OCI-LY7 (cell line): ENCODE measurements around the gene MYLK. TPM values are rescaled to one million over a fixed set of nuclear protein-coding genes. Genes with fewer than 3 reads are reported as not detected.

Source experiments
- BruUV-seq: library from RNA; stranded (reverse); fragments of 400-500 nt; replicated peaks from 2 replicates; lab custom pipeline; 2021; lab: Mats Ljungman, UMichigan
- CTCF ChIA-PET: fragments of 300-600 bp; sonication (Branson Sonifier 250); formaldehyde crosslinking; loops from one replicate; lab custom pipeline; 2022; ENCODE audit warnings: antibody characterized with exemption; ENCODE audit not compliant: unreplicated experiment; lab: Charles Lee
- POLR2A ChIA-PET: fragments of 300-600 bp; sonication (Branson Sonifier 250); formaldehyde crosslinking; loops from one replicate; lab custom pipeline; 2022; ENCODE audit warnings: antibody characterized with exemption; lab: Charles Lee
- DNase-seq: peaks from one replicate; pipeline ENCODE4 v3.0.0-alpha.2; 2015; ENCODE audit warnings: low spot score
- H2AFZ ChIP-seq: fragments of 200-600 bp; sonication (generic), shearing (Covaris generic); 2 replicates; pipeline ENCODE4 v1.6.1; 2014; ENCODE audit warnings: mild to moderate bottlenecking, antibody characterized with exemption, low read length, moderate library complexity
- H3K27ac ChIP-seq: fragments of 200-600 bp; sonication (generic); 2 replicates; pipeline ENCODE4 v1.5.1; 2014; ENCODE audit warnings: mixed run types, low read depth, mild to moderate bottlenecking, moderate library complexity, low read length, inconsistent platforms; ENCODE audit not compliant: poor library complexity, severe bottlenecking
- H3K36me3 ChIP-seq: fragments of 200-600 bp; sonication (generic); 2 replicates; pipeline ENCODE4 v1.6.1; 2014; ENCODE audit warnings: mild to moderate bottlenecking, antibody characterized with exemption, low read length, moderate library complexity, mixed read lengths; ENCODE audit not compliant: insufficient read depth
- H3K4me1 ChIP-seq: fragments of 200-600 bp; sonication (generic); 2 replicates; pipeline ENCODE4 v1.5.1; 2014; ENCODE audit warnings: mild to moderate bottlenecking, low read length; ENCODE audit not compliant: insufficient read depth, poor library complexity, severe bottlenecking
- H3K4me2 ChIP-seq: fragments of 200-600 bp; sonication (generic); 2 replicates; pipeline ENCODE4 v1.6.1; 2014; ENCODE audit warnings: mild to moderate bottlenecking, low read length
- H3K4me3 ChIP-seq: fragments of 200-600 bp; sonication (generic); 2 replicates; pipeline ENCODE4 v1.5.1; 2014; ENCODE audit warnings: mild to moderate bottlenecking, low read depth, low read length; ENCODE audit not compliant: poor library complexity, severe bottlenecking
- H3K79me2 ChIP-seq: fragments of 200-600 bp; sonication (generic); 2 replicates; pipeline ENCODE4 v1.6.1; 2016; ENCODE audit warnings: low read depth, mild to moderate bottlenecking, low read length, moderate library complexity, mixed read lengths; ENCODE audit not compliant: insufficient read depth
- H3K9me2 ChIP-seq: fragments of 200-600 bp; sonication (generic); 2 replicates; pipeline ENCODE4 v1.6.1; 2016; ENCODE audit warnings: mild to moderate bottlenecking, low read length, mixed read lengths; ENCODE audit not compliant: insufficient read depth
- H3K9me3 ChIP-seq: fragments of 200-600 bp; sonication (generic); 2 replicates; pipeline ENCODE4 v1.6.1; 2014; ENCODE audit warnings: mild to moderate bottlenecking, mixed run types, low read length, mixed read lengths
- H4K20me1 ChIP-seq: fragments of 200-600 bp; sonication (generic); 2 replicates; pipeline ENCODE4 v1.6.1; 2014; ENCODE audit warnings: mild to moderate bottlenecking, antibody characterized with exemption, low read length, moderate library complexity, mixed read lengths; ENCODE audit not compliant: insufficient read depth
- EZH2phosphoT487 ChIP-seq: fragments of 200-600 bp; sonication (generic); IDR thresholded peaks from 2 replicates; pipeline ENCODE4 v1.6.1; 2018; ENCODE audit warnings: low read depth, borderline replicate concordance, mild to moderate bottlenecking, mixed run types, antibody characterized with exemption, low read length, moderate library complexity, mixed read lengths
- intact Hi-C: fragments of 100-400 bp; cut with micrococcal nuclease; formaldehyde crosslinking; loops from one replicate; pipeline ENCODE4 v1.10.0; 2022; ENCODE audit not compliant: unreplicated experiment
- total RNA-seq, 2 experiments: library from RNA; depleted of rRNA in 1 of 2; stranded (reverse); fragments of >200 nt in 1 of 2; shearing (Covaris generic) in 1 of 2; gene quantifications; 2 replicates each; pipeline ENCODE4 v1.2.3, GENCODE V29; 2014 to 2022
- TF ChIP-seq, protein P1 (sequence below): fragments of 200-600 bp; sonication (generic); conservative IDR thresholded peaks from 2 replicates; pipeline ENCODE4 v1.5.1; 2014; ENCODE audit warnings: mild to moderate bottlenecking, antibody characterized with exemption, low read length, moderate library complexity, mixed read lengths

The MYLK gene
- total RNA-seq, 2 experiments from 2014 or later: not detected

DNA sequence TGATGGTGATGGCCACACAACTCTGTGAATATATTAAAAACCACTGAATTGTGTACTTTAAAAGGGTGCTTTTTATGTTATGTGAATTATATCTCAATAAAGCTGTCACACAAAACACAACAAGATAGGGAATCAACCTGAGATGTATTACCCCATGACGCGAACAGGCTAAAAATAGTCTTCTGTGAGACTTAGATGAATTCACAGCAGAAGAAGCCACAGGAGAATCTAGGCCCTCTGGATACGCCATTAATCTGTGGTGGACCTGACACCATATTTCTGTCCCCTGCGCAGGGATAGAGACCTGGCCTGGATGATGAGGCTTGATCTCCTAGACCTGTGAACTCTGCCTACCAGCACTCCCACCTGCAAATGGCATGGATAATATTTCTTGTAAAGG is 153.3 kb downstream of the MYLK start:
- CTCF ChIA-PET: no interaction called here
- intact Hi-C loops: no loop called here
- Histone ChIP-seq H3K9me3 (no peaks in the 10 kb centered on the region), H3K4me1 (no peaks in the 10 kb centered on the region), H2AFZ (no peak overlapping the region), H3K36me3 (no peaks in the 10 kb centered on the region), H3K9me2 (no peaks in the 10 kb centered on the region), H3K79me2 (no peaks in the 10 kb centered on the region), H4K20me1 (no peaks in the 10 kb centered on the region), H3K4me3 (no peak overlapping the region), H3K27ac (no peak overlapping the region), H3K4me2 (no peak overlapping the region)
- POLR2A ChIA-PET: no interaction called here
- BruUV-seq: no TSS peak
- TF ChIP-seq, protein P1, sequence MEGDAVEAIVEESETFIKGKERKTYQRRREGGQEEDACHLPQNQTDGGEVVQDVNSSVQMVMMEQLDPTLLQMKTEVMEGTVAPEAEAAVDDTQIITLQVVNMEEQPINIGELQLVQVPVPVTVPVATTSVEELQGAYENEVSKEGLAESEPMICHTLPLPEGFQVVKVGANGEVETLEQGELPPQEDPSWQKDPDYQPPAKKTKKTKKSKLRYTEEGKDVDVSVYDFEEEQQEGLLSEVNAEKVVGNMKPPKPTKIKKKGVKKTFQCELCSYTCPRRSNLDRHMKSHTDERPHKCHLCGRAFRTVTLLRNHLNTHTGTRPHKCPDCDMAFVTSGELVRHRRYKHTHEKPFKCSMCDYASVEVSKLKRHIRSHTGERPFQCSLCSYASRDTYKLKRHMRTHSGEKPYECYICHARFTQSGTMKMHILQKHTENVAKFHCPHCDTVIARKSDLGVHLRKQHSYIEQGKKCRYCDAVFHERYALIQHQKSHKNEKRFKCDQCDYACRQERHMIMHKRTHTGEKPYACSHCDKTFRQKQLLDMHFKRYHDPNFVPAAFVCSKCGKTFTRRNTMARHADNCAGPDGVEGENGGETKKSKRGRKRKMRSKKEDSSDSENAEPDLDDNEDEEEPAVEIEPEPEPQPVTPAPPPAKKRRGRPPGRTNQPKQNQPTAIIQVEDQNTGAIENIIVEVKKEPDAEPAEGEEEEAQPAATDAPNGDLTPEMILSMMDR: no peak
- no peak for TF ChIP-seq EZH2phosphoT487
- no peak for DNase-seq

DNA sequence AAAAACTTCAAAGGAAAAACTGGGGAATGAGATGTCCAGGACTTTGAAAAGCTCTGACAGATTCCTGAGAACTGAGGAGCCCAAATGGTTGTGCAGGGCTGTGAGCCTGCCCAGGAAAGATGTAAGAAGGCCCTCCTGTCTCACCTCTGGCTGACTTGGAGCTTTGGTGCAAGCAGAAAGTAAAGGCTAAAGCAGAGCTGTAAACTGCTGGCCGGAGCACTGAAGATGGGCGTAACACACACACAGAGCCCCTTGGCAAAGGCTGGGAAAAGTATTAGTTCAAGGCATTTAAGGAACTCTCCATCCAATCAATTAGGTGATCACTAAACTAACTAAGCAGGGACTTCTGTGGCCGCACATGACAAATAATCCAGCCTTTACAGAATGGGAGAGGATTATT is 155.1 kb downstream of the MYLK start:
- Histone ChIP-seq H2AFZ (no peak overlapping the region), H4K20me1 (no peaks in the 10 kb centered on the region), H3K36me3 (no peaks in the 10 kb centered on the region), H3K9me3 (no peaks in the 10 kb centered on the region), H3K4me1 (no peaks in the 10 kb centered on the region), H3K4me2 (no peak overlapping the region), H3K9me2 (no peaks in the 10 kb centered on the region), H3K27ac (no peak overlapping the region), H3K4me3 (no peak overlapping the region), H3K79me2 (no peaks in the 10 kb centered on the region)
- no peak for TF ChIP-seq EZH2phosphoT487
- TF ChIP-seq, protein P1: no peak
- intact Hi-C loops: no loop called here
- POLR2A ChIA-PET: no interaction called here
- DNase-seq: no peak
- CTCF ChIA-PET: no interaction called here
- BruUV-seq: no TSS peak

DNA sequence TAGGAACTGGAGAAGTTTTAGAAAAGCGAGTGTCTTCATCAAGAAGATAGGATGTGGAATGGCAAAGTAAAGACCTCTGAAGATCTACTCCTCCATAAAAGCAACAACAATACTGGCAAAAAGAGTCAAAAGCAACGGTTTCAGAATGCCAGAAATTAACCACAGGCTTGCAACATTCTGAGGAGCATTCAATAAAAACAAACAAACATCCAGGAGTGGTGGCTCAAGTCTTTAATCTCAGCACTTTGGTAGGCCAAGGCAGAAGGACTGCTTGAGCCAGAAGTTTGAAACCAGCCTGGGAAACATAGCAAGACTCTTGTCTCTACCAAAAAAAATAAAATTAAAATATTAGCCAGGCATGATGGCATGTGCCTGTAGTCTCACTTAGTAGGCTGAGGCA is 156.1 kb downstream of the MYLK start:
- intact Hi-C loops: no loop called here
- H3K4me1 ChIP-seq: no peaks in the 10 kb centered on the region
- no peak overlapping the region for H3K27ac ChIP-seq
- TF ChIP-seq EZH2phosphoT487: no peak
- TF ChIP-seq, protein P1: no peak
- DNase-seq: no peak
- H3K9me3 ChIP-seq: no peaks in the 10 kb centered on the region
- no TSS peak for BruUV-seq
- no peaks in the 10 kb centered on the region for H3K9me2 ChIP-seq
- no peaks in the 10 kb centered on the region for H3K79me2 ChIP-seq
- ChIA-PET CTCF (no interaction called here), POLR2A (no interaction called here)
- no peaks in the 10 kb centered on the region for H4K20me1 ChIP-seq
- H3K36me3 ChIP-seq: no peaks in the 10 kb centered on the region
- no peak overlapping the region for H2AFZ ChIP-seq
- H3K4me2 ChIP-seq: no peak overlapping the region
- no peak overlapping the region for H3K4me3 ChIP-seq
